GM13976 (cell line): ENCODE results near the gene CBFA2T2.
"Not testable (repeated sequence)": the region's sequence is repeated elsewhere in the genome, so short reads cannot be mapped to it uniquely, and the experiment has no call there.

Source experiments
- DNase-seq: peaks from one replicate; pipeline ENCODE4 v3.0.0; 2012; ENCODE audit warnings: low spot score
- CTCF ChIP-seq: IDR thresholded peaks from 2 replicates; pipeline ENCODE4 v1.5.1; 2012; ENCODE audit warnings: borderline replicate concordance, mild to moderate bottlenecking; ENCODE audit not compliant: insufficient read depth; ENCODE audit errors: extremely low read depth, missing control alignments, control extremely low read depth
- in situ Hi-C: fragments of 300-500 bp; cut with MboI; formaldehyde crosslinking; loops from one replicate; pipeline ENCODE4 v1.12.0; 2022; ENCODE audit warnings: low sequenced_read_pairs, mixed read lengths, inconsistent platforms; ENCODE audit not compliant: unreplicated experiment

Gene CBFA2T2

DNA sequence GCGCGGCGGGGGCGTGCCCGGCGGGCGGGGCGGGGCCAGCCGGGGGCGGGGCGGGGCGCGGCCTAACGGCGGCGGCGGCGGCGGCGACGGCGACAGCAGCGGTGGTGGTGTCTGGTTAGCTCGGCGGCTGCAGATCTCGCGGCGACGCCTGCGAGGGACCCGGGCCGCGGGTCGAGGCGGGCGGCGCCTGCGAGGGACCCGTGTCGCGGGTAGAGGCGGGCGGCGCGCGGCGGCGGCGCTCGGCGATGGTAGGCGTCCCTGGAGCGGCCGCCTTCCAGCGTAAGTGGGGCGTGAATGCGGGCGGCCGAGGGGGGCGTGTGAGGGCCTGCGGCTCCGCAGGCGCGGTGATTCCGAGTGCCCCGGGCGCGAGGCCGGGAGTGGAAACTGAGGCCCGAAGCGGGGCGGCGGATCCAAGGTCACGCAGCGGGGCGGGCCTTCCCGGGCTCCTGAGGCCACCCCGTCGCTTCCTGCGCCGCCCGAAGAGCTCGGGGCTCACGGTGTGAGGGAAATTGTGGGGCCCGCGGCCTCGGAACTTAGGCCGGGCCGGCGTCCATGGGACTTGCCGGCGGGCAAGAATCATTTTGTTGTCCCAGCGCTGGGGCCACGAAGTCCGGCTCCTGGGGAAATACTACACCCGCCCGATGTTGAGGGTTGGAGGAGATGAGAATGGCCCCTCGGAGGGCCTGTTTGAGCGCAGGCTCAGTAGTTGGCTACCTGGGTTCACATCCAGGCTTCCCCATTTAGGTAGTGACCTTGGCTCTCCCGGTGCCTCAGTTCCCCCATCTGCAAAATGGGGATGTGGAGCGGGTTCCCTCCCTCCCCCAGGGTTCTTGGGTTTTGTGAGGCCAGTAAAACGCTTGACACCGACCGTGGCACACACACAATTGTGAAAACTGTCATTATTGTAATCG, at the start of gene CBFA2T2:
CBFA2T2 (plus strand) TSS at position 74 of the 911 bp plus-strand sequence; CDS start at position 246, 172 bp downstream.
- no peak for TF ChIP-seq CTCF
- in situ Hi-C loops: no loop called here
- DNase-seq: no peak

DNA sequence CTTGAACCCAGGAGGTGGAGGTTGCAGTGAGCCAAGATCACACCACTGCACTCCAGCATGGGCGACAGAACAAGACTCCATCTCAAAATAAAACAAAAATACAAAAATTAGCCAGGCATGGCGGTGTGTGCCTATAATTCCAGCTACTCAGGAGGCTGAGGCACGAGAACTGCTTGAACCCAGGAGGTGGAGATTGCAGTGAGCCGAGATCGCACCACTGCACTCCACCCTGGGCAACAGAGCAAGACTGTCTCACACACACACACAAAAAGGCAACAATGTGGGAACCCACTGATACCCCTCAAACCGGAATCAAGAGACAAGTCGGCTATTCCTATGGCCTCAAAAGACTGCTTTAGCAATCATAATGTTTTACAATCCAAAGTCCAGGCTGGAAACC, 49.3 kb upstream of the CBFA2T2 start:
- DNase-seq, in situ Hi-C loops: not testable (repeated sequence)

GRCh38 chr20:33441142-33441955, 48.5 kb upstream of the CBFA2T2 start:
- no peak for TF ChIP-seq CTCF
- in situ Hi-C loops: no loop called here
- no peak for DNase-seq

DNA sequence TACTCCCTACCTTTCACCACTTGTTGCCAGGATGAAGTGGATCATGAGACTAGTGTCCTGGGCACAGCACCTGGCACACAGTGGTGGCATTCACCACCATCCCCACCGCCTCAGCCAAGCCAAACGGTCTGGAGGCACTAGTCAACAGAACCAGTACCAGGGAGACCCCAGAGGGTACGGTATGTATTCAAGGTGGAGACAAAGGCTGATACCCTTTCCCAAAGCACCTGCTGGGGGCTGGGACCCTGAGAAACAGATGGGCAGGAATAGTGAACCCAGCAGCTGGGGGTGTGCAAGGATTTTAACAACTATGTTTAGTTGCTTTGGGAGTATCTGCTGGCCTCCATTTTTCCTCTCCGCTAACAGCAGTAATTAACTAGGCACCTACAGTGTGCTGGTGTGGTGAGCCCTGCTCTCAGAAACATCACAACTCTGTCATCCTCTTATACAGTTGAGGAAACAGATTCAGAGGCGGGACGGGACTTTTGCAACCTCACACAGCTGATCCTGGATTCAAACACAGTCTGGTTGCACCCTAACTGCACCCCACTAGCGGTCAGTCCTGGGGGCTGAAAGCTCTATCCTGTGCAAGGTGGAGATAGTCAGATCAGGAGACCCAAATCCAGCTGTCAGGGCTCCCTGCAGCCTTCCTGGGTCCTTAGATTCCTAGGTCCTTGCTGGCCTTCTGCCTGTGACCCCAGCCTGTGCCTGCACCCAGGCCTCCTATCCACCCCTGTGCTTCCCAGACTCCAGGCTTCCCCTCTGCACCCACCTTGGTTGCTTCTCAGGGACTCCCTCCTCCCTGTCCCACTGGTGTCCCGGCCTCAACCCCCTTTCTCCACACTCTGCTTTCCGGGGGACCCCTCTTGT, 47.5 kb upstream of the CBFA2T2 start:
- DNase-seq: no peak
- no peak for TF ChIP-seq CTCF
- in situ Hi-C loops: no loop called here

DNA sequence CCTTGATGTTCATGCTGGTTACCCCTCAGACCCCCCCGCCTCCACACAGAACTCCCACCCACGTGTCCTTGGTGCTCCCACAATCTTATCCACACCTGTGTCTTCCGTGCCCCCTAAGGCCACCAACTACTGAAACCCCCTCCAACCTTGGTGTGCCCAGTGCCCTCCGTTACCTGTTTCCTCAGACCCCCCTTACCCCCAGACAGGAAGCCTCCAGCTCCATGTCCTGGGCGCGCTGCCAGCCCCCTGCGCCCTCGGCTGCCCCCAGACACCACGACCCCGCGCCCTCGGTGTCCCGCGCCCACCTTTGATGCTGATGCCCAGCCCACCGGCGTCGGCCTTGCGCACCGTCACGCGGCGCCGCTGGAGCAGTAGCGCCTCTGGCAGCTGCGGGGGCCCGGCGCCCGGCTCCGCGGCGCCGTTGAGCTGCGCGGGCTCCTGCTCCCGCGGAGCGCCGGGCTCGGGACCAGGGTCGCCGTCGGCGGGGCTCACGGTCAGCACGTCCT, 46.8 kb upstream of the CBFA2T2 start:
- in situ Hi-C loops: no loop called here
- DNase-seq: no peak
- no peak for TF ChIP-seq CTCF

DNA sequence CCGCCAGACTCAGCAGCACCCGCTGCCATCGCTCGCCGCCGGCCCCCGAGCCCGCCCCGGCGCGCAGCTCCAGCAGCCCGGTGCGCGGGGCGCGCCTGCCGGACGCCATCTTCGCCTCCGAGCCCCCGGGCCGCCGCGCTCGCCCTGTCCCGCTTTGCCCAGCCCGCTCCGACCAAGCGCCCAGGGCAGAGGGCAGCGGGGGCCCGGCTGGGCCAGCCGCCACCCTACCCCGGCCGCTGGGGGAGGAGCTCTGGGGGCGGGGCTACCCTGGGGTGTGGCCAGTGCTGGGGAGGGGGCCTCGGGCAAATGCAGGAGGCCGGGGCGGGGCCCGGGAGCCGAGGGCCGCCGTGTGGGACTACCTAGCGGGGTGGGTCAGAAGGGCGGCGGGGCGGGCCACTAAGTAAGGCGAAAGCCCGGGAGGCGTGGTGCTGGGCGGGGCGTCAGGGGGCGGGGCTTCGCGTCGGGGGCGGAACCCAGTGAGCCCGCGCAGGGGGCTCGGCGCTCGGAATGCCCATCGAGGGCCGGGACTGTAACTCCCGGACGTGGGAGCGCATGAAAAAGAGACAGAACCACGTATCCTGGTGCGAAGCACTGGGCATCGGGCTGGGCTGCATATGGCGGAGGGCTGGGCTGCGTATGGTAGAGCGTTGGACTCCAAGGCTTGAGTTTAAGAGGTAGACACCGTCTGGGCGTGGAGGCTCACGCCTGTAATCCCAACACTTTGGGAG, 46.2 kb upstream of the CBFA2T2 start, which contains the start of gene SNTA1:
SNTA1 (minus strand) TSS at position 252 of the 728 bp plus-strand sequence; CDS start at position 109, 143 bp downstream.
- DNase-seq: peak; percentile 99
- in situ Hi-C loops: no loop called here
- TF ChIP-seq CTCF: no peak
